ENCODE data around the gene MRGPRF. TPM values are rescaled to one million over a fixed set of nuclear protein-coding genes. Genes with fewer than 3 reads are reported as not detected.
A peak's percentile ranks its signal among the peaks of the same experiment; 100 is the strongest.

MRGPRF gene
- polyA plus RNA-seq, 4 donors = 23.2 to 35.3 (median 26.0) TPM

DNA sequence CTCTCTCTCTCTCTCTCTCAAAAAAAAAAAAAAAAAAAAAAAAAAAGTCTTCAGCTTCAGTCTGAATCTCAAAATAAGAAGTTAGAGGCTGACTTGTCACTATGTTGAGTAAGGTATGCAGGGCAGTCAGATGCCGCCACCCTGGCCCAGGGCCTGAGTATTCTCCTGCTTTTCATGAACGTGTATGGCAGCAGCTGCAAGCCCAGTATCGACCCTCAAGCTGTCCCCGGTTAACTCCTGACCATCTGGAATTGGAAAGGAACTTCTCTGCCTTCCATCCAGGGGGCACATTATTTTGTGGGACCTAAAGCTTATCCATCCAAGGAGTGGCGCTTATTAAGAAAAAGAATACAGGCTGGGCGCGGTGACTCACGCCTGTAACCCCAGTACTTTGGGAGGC lies 43.7 kb downstream of the MRGPRF start:
- no peak for DNase-seq (ENCODE audit: low read depth in 4 of 4, low spot score in 2 of 4)

- DNase-seq (ENCODE audit: low read depth in 4 of 4, low spot score in 2 of 4) = no peak
Observed at GRCh38 chr11:68968306-68969250, 44.5 kb downstream of the MRGPRF start.

GRCh38 chr11:68966894-68967780 lies 45.9 kb downstream of the MRGPRF start:
- DNase-seq (ENCODE audit: low read depth in 4 of 4, low spot score in 2 of 4) = no peak

- no peak for DNase-seq (ENCODE audit: low read depth in 4 of 4, low spot score in 2 of 4)
Observed at GRCh38 chr11:68965901-68966853, 46.9 kb downstream of the MRGPRF start.

- no peak for DNase-seq (ENCODE audit: low read depth in 4 of 4, low spot score in 2 of 4)
Observed at GRCh38 chr11:68963779-68964178, 49.3 kb downstream of the MRGPRF start.

- DNase-seq (ENCODE audit: low read depth in 4 of 4, low spot score in 2 of 4) = no peak
Observed at GRCh38 chr11:68962527-68963250, 50.4 kb downstream of the MRGPRF start.

- no peak for DNase-seq (ENCODE audit: low read depth in 4 of 4, low spot score in 2 of 4)
Observed at GRCh38 chr11:68961245-68961644, 51.8 kb downstream of the MRGPRF start.

GRCh38 chr11:68960294-68961071 lies 52.6 kb downstream of the MRGPRF start:
- DNase-seq (ENCODE audit: low read depth in 4 of 4, low spot score in 2 of 4) = no peak

GRCh38 chr11:68959465-68960293 lies 53.4 kb downstream of the MRGPRF start:
- no peak for DNase-seq (ENCODE audit: low read depth in 4 of 4, low spot score in 2 of 4)

DNA sequence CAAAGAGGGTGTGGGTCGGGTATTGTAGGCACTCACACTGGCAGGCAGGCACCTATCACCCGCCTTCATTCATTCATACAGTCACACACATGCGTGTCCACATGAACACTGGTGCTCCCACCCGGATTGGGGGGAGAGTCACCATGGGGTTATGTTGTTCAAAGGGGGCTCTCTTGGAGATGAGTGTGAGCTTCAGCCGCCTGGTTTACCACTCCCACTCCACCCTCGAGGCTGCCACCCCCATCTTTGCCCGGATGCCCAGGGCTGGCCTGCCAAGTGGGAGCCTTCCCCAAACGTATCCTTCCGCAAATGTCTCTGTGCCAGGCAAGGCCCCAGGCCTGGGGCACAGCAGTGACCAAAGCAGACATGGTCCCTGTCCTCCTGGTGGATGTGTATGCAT lies 54.8 kb downstream of the MRGPRF start:
- DNase-seq (ENCODE audit: low read depth in 4 of 4, low spot score in 2 of 4) = no peak

- no peak for DNase-seq (ENCODE audit: low read depth in 4 of 4, low spot score in 2 of 4)
Observed at GRCh38 chr11:68956547-68957254, 56.3 kb downstream of the MRGPRF start.

GRCh38 chr11:68956142-68956541 lies 56.9 kb downstream of the MRGPRF start:
- DNase-seq (ENCODE audit: low read depth in 4 of 4, low spot score in 2 of 4) = no peak

GRCh38 chr11:68955607-68955958 lies 57.5 kb downstream of the MRGPRF start:
- DNase-seq (ENCODE audit: low read depth in 4 of 4, low spot score in 2 of 4) = peak in 1 of 4 donors; percentile 6

DNA sequence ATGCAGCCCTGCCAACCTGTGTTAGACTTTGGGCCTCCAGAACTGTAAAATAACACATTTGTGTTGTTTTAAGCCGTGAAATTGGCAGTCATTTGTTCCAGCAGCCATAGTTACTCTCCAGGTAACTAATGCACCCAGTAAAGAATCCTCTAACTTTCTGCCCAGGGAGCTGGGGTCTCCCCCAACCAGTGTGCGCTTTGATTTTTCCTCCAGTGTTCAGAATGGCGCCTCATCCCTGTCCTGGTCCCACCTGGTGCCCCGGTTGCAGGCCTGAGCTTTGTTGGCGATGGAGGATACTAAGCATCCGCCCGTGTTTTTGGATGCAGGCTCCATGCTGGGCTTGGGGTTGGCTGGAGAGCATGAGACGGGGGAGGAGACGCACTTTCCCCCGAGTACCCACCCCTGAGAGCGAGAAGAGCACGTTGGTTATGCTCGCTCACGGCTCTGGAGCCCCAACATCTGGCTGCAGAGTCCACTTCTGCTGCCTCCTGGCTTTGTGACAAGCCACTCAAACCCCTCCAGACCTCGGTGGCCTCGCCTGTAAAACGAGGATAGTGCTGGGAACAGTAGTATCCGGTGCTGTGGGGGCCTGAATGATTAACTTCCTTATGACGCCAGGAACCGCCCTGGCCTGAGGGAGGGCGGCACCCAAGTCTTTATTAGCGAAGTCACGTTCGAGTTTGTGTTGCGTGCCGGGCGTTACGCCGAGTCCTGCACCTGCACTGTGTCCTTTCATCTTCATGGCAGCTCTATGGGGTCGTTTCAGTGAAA lies 58.0 kb downstream of the MRGPRF start:
- DNase-seq (ENCODE audit: low read depth in 4 of 4, low spot score in 2 of 4) = peak in 3 of 4 donors; percentile 6 to 39 (median 28)
